Inferior parietal cortex (tissue), 1 donor: ENCODE measurements around the gene CARD10.

Experiments
- DNase-seq: peaks from one replicate; pipeline ENCODE4 v3.0.0-alpha.2; 2016; ENCODE audit errors: extremely low spot score

Gene CARD10

GRCh38 chr22:37502342-37503182, 16.7 kb downstream of the CARD10 start:
- no peak for DNase-seq

- no peak for DNase-seq
Measured at GRCh38 chr22:37501610-37502341, 17.4 kb downstream of the CARD10 start.

GRCh38 chr22:37500745-37501609, 18.2 kb downstream of the CARD10 start:
- DNase-seq, result no peak

- DNase-seq, result no peak
Measured at GRCh38 chr22:37499789-37500540, 19.2 kb downstream of the CARD10 start.

GRCh38 chr22:37499027-37499707, 20.0 kb downstream of the CARD10 start:
- DNase-seq, result no peak

GRCh38 chr22:37498289-37498909, 20.8 kb downstream of the CARD10 start:
- no peak for DNase-seq

GRCh38 chr22:37497062-37497599, 22.1 kb downstream of the CARD10 start:
- no peak for DNase-seq

GRCh38 chr22:37496651-37497050, 22.6 kb downstream of the CARD10 start:
- DNase-seq, result no peak

- DNase-seq, result no peak
Measured at GRCh38 chr22:37493979-37494378, 25.2 kb downstream of the CARD10 start.

GRCh38 chr22:37492428-37493344, 26.5 kb downstream of the CARD10 start:
- DNase-seq, result no peak

- DNase-seq, result no peak
Measured at GRCh38 chr22:37491559-37492427, 27.4 kb downstream of the CARD10 start.

- no peak for DNase-seq
Measured at GRCh38 chr22:37491106-37491505, 28.1 kb downstream of the CARD10 start.

GRCh38 chr22:37489983-37490382, 29.2 kb downstream of the CARD10 start:
- no peak for DNase-seq

GRCh38 chr22:37488337-37489135, 30.7 kb downstream of the CARD10 start:
- no peak for DNase-seq

GRCh38 chr22:37487571-37487970, 31.6 kb downstream of the CARD10 start:
- no peak for DNase-seq

- DNase-seq, result no peak
Measured at GRCh38 chr22:37487129-37487528, 32.1 kb downstream of the CARD10 start.

GRCh38 chr22:37486224-37486845, 32.9 kb downstream of the CARD10 start, which contains the start of gene MFNG:
MFNG (minus strand) TSS chr22:37486384; CDS start chr22:37486177, 207 bp downstream.
- peak; percentile 7 for DNase-seq
